HCT116 (cell line): Measurements from ENCODE around the gene ZFP92. TPM values are rescaled to one million over a fixed set of nuclear protein-coding genes. Genes with fewer than 3 reads are reported as not detected.
"Not testable (repeated sequence)": the region's sequence is repeated elsewhere in the genome, so short reads cannot be mapped to it uniquely, and the experiment has no call there.

ENCODE experiments used
- ATAC-seq: fragments of 200-7000 bp; cut with Tn5 transposase; 2 replicates; pipeline ENCODE4 v1.9.1; 2020; ENCODE audit warnings: mild to moderate bottlenecking, moderate library complexity
- BruUV-seq: library from RNA; stranded (reverse); fragments of 400-500 nt; replicated peaks from 2 replicates; lab custom pipeline; 2021; lab: Mats Ljungman, UMichigan
- CTCF ChIA-PET: fragments of 300-600 bp; sonication (Branson Sonifier 250); formaldehyde crosslinking; loops from one replicate; lab custom pipeline; 2021; ENCODE audit warnings: antibody characterized with exemption; lab: Charles Lee
- POLR2A ChIA-PET: fragments of 300-600, 350-600 bp; sonication (Branson Sonifier 250); formaldehyde crosslinking; loops from one replicate; lab custom pipeline; 2021; ENCODE audit warnings: antibody characterized with exemption; lab: Charles Lee
- RAD21 ChIA-PET, 2 experiments: fragments of 300-600 bp; sonication (Branson Sonifier 250); formaldehyde crosslinking; loops; one replicate each; lab custom pipeline; 2023; ENCODE audit warnings: low total read pairs in 2 of 2; ENCODE audit not compliant: uncharacterized antibody in 2 of 2, unreplicated experiment in 2 of 2, low non-redundant PET in 1 of 2; lab: Charles Lee
- DNase-seq: peaks from one replicate; pipeline ENCODE4 v3.0.0-alpha.2; 2010; ENCODE audit warnings: low read depth, low spot score
- H2AFZ ChIP-seq: fragments of 200-600 bp; shearing (Covaris generic), sonication (generic); 2 replicates; pipeline ENCODE4 v1.6.1; 2017; ENCODE audit warnings: low read depth, mixed run types, mixed read lengths, antibody characterized with exemption, low read length; ENCODE audit not compliant: poor library complexity, severe bottlenecking
- H3K27ac ChIP-seq: 2 replicates; pipeline ENCODE4 v1.5.1; 2012; ENCODE audit warnings: low read depth, low read length
- H3K27me3 ChIP-seq: fragments of 200-600 bp; sonication (generic); 2 replicates; pipeline ENCODE4 v1.6.1; 2016; ENCODE audit warnings: mixed run types, low read length, mixed read lengths; ENCODE audit not compliant: insufficient read depth
- H3K36me3 ChIP-seq, 2 experiments: fragments of 200-500 bp in 1 of 2; fragments of 200-600 bp in 1 of 2; sonication (Bioruptor generic) in 1 of 2; sonication (generic) in 1 of 2; 2 replicates each; pipeline versions ENCODE4 v1.5.1 to v1.6.1; 2014 to 2016; ENCODE audit warnings: low read length in 2 of 2, inconsistent platforms in 1 of 2, mixed read lengths in 1 of 2, mixed run types in 1 of 2; ENCODE audit not compliant: insufficient read depth in 2 of 2, control insufficient read depth in 1 of 2
- H3K4me1 ChIP-seq, 2 experiments: fragments of 200-600 bp in 1 of 2; sonication (generic) in 1 of 2; 2 replicates each; pipeline versions ENCODE4 v1.5.1 to v1.6.1; 2012 to 2017; ENCODE audit warnings: low read length in 2 of 2, inconsistent platforms in 1 of 2, mild to moderate bottlenecking in 1 of 2, mixed read lengths in 1 of 2, mixed run types in 1 of 2, moderate library complexity in 1 of 2; ENCODE audit not compliant: insufficient read depth in 2 of 2, control insufficient read depth in 1 of 2
- H3K4me2 ChIP-seq: fragments of 200-600 bp; sonication (generic); 2 replicates; pipeline ENCODE4 v1.6.1; 2017; ENCODE audit warnings: mixed run types, low read length, mixed read lengths
- H3K4me3 ChIP-seq, 2 experiments: fragments of 200-600 bp in 1 of 2; sonication (generic) in 1 of 2; replicated peaks in 1 of 2; 2 replicates each; pipeline ENCODE4 v1.5.1; 2011 to 2016; ENCODE audit warnings: low read length in 2 of 2, control low read depth in 1 of 2, low read depth in 1 of 2, mild to moderate bottlenecking in 1 of 2, mixed read lengths in 1 of 2, mixed run types in 1 of 2
- H3K79me2 ChIP-seq: fragments of 200-600 bp; sonication (generic); 2 replicates; pipeline ENCODE4 v1.6.1; 2017; ENCODE audit warnings: mild to moderate bottlenecking, mixed run types, low read length, moderate library complexity, mixed read lengths; ENCODE audit not compliant: insufficient read depth
- H3K9ac ChIP-seq: fragments of 200-600 bp; sonication (generic); 2 replicates; pipeline ENCODE4 v1.6.1; 2016; ENCODE audit warnings: low read length, mixed read lengths
- H3K9me2 ChIP-seq: fragments of 200-600 bp; sonication (generic), shearing (Covaris generic); 2 replicates; pipeline ENCODE4 v1.6.1; 2017; ENCODE audit warnings: mixed run types, mild to moderate bottlenecking, moderate library complexity; ENCODE audit not compliant: insufficient read depth
- H3K9me3 ChIP-seq, 2 experiments: fragments of 200-500 bp in 1 of 2; fragments of 200-600 bp in 1 of 2; sonication (Bioruptor generic) in 1 of 2; sonication (generic) in 1 of 2; 2 replicates each; pipeline ENCODE4 v1.6.1; 2014 to 2017; ENCODE audit warnings: low read length in 2 of 2, mixed read lengths in 2 of 2, inconsistent platforms in 1 of 2, low read depth in 1 of 2, mild to moderate bottlenecking in 1 of 2, mixed run types in 1 of 2, moderate library complexity in 1 of 2; ENCODE audit not compliant: control insufficient read depth in 1 of 2, insufficient read depth in 1 of 2
- H4K20me1 ChIP-seq: fragments of 200-600 bp; sonication (generic), shearing (Covaris generic); 2 replicates; pipeline ENCODE4 v1.6.1; 2017; ENCODE audit warnings: mixed run types, mild to moderate bottlenecking, moderate library complexity; ENCODE audit not compliant: insufficient read depth
- CEBPB ChIP-seq: IDR thresholded peaks from 2 replicates; pipeline ENCODE4 v1.6.1; 2012; ENCODE audit warnings: low read depth
- EZH2 ChIP-seq: fragments of 200-600 bp; sonication (generic); IDR thresholded peaks from 2 replicates; pipeline ENCODE4 v1.6.1; 2017; ENCODE audit warnings: antibody characterized with exemption, mixed run types
- SRF ChIP-seq: IDR thresholded peaks from 2 replicates; pipeline ENCODE4 v1.6.1; 2012; ENCODE audit warnings: low read depth
- TCF7L2 ChIP-seq: IDR thresholded peaks from 2 replicates; pipeline ENCODE4 v1.7.0; 2011; ENCODE audit warnings: borderline replicate concordance, inconsistent platforms; ENCODE audit not compliant: insufficient read depth, insufficient read length; ENCODE audit errors: extremely low read depth
- ZNF274 ChIP-seq: fragments of 200-500 bp; sonication (Bioruptor generic); IDR thresholded peaks from 2 replicates; pipeline ENCODE4 v1.6.1; 2014; ENCODE audit warnings: mild to moderate bottlenecking, low read depth, low read length, inconsistent platforms
- intact Hi-C: fragments of 100-400 bp; cut with micrococcal nuclease; formaldehyde crosslinking; loops from 2 replicates; pipeline ENCODE4 v1.10.0; 2022
- total RNA-seq: library from RNA; stranded (reverse); gene quantifications from one replicate; pipeline ENCODE4 v1.2.1, GENCODE V29; 2021; ENCODE audit not compliant: unreplicated experiment
- TF ChIP-seq, protein P1 (sequence below): IDR thresholded peaks from 2 replicates; pipeline ENCODE4 v1.6.1; 2012; ENCODE audit warnings: low read depth

The ZFP92 gene
- total RNA-seq, 1 experiment from 2014 or later, result not detected

DNA sequence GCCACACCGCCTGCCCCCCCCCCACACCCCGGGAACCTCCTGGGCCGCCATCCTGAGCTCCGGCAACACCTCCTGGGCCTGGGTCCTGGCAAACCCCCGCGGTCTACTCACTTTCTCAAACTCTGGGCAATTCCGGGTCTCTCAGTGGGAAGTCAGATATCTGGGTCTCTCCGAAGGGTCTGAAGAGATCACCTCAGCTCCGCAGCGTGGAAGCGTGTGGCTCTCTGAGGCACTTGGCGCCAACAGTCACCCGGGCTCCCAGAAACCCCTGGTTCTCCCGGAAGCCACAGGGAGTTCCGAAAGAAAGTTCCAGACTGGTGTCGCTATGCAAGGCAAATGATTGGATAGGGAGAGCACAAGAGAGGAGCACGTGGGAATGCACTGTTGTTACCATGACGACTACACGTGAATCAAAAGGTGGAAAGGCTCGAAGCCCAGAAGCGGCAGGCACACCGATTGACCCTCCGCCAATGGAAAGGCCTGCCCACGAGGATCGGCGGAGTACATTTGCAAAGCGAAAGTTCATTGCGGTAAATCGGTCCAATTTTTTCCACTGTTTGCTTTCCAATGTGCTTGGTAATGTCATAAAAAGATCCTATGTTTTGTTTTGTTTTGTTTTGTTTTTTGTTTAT, 10.0 kb upstream of the ZFP92 start, which contains the start of gene PNMA6E:
Gene PNMA6E (minus strand): TSS at position 218 of the 632 bp plus-strand sequence. CDS start 2,501 bp downstream, outside the sequence.
- no peak within 1 kb of the TSS for H3K4me3 ChIP-seq
- H3K4me2 ChIP-seq, result no peak within 1 kb of the TSS
- no peak for DNase-seq
- ChIA-PET RAD21 (no interaction called here), POLR2A (no interaction called here), CTCF (no interaction called here)
- no peaks in the 10 kb centered on the region for H3K9me2 ChIP-seq
- no peaks in the 10 kb centered on the region for H3K36me3 ChIP-seq
- no peak within 1 kb of the TSS for H3K9ac ChIP-seq
- H2AFZ ChIP-seq, result no peak within 1 kb of the TSS
- no peaks in the 10 kb centered on the region for H4K20me1 ChIP-seq
- H3K9me3 ChIP-seq, result no peaks in the 10 kb centered on the region
- ATAC-seq, result no peak
- intact Hi-C loops, result no loop called here
- H3K4me1 ChIP-seq, result no peaks in the 10 kb centered on the region
- H3K27ac ChIP-seq, result no peak within 1 kb of the TSS
- H3K27me3 ChIP-seq, result no peaks in the 10 kb centered on the region
- BruUV-seq, result no TSS peak
- TF ChIP-seq SRF, result no peak
- TF ChIP-seq EZH2, result no peak
- no peak for TF ChIP-seq ZNF274
- TF ChIP-seq CEBPB, result no peak
- no peak for TF ChIP-seq TCF7L2
- TF ChIP-seq, protein P1, sequence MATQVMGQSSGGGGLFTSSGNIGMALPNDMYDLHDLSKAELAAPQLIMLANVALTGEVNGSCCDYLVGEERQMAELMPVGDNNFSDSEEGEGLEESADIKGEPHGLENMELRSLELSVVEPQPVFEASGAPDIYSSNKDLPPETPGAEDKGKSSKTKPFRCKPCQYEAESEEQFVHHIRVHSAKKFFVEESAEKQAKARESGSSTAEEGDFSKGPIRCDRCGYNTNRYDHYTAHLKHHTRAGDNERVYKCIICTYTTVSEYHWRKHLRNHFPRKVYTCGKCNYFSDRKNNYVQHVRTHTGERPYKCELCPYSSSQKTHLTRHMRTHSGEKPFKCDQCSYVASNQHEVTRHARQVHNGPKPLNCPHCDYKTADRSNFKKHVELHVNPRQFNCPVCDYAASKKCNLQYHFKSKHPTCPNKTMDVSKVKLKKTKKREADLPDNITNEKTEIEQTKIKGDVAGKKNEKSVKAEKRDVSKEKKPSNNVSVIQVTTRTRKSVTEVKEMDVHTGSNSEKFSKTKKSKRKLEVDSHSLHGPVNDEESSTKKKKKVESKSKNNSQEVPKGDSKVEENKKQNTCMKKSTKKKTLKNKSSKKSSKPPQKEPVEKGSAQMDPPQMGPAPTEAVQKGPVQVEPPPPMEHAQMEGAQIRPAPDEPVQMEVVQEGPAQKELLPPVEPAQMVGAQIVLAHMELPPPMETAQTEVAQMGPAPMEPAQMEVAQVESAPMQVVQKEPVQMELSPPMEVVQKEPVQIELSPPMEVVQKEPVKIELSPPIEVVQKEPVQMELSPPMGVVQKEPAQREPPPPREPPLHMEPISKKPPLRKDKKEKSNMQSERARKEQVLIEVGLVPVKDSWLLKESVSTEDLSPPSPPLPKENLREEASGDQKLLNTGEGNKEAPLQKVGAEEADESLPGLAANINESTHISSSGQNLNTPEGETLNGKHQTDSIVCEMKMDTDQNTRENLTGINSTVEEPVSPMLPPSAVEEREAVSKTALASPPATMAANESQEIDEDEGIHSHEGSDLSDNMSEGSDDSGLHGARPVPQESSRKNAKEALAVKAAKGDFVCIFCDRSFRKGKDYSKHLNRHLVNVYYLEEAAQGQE, result no peak
- H3K79me2 ChIP-seq, result no peaks in the 10 kb centered on the region

DNA sequence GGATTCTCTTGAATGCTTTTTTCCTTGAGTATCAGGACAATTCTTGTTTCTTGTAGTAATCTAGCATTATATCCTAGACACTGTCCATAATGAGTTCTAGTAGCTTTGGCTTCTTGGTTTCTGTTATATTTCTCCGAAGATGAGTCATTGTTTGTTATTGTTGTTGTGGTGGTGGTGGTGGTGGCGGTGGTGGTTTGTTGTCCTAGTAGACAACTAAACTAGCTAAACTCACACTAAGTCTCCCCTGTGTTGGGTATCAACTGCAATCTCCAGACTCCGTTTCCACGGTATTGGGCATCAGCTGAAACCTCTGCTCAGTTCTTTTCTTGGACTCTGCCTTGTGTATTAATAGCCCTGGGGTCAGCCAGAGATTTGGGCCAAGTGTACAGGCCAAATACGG, 6.9 kb upstream of the ZFP92 start:
- not testable (repeated sequence) for BruUV-seq

More for the DNA sequence above, 6.9 kb upstream of the ZFP92 start:
- CTCF ChIA-PET, H3K27ac ChIP-seq, H3K9ac ChIP-seq, ATAC-seq, H2AFZ ChIP-seq, POLR2A ChIA-PET, DNase-seq, H3K4me3 ChIP-seq, H4K20me1 ChIP-seq, H3K9me2 ChIP-seq, H3K36me3 ChIP-seq, intact Hi-C loops, H3K79me2 ChIP-seq, H3K9me3 ChIP-seq, RAD21 ChIA-PET, H3K4me2 ChIP-seq, H3K4me1 ChIP-seq, H3K27me3 ChIP-seq: not testable (repeated sequence)
